IMR-90 (cell line): ENCODE results near the gene RPUSD1. TPM values are rescaled to one million over a fixed set of nuclear protein-coding genes. Genes with fewer than 3 reads are reported as not detected.

Experiments used
- ATAC-seq: fragments of 200-7000 bp; cut with Tn5 transposase; 2 replicates; pipeline ENCODE4 v1.9.1; 2020; ENCODE audit warnings: low read depth, mild to moderate bottlenecking, moderate library complexity
- BruUV-seq: library from RNA; stranded (reverse); fragments of 400-500 nt; replicated peaks from 2 replicates; lab custom pipeline; 2021; lab: Mats Ljungman, UMichigan
- CTCF ChIA-PET: fragments of 300-600 bp; formaldehyde crosslinking; extraction: SDS; loops from one replicate; lab custom pipeline; 2021; ENCODE audit warnings: antibody characterized with exemption; lab: Yijun Ruan, JAX
- POLR2A ChIA-PET: fragments of 300-600 bp; sonication (Branson Sonifier 250); formaldehyde crosslinking; loops from one replicate; lab custom pipeline; 2022; ENCODE audit warnings: antibody characterized with exemption; ENCODE audit not compliant: unreplicated experiment; lab: Charles Lee
- DNase-seq: peaks from one replicate; pipeline ENCODE4 v3.0.0; 2013
- H2AFZ ChIP-seq: replicated peaks from 2 replicates; pipeline ENCODE3; 2013; ENCODE audit warnings: low read length, mild to moderate bottlenecking; ENCODE audit not compliant: poor library complexity
- H2AK5ac ChIP-seq: 2 replicates; pipeline ENCODE4 v1.6.1; 2013; ENCODE audit warnings: low read depth, low read length, inconsistent platforms
- H2AK9ac ChIP-seq: replicated peaks from 2 replicates; pipeline ENCODE3; 2013; ENCODE audit warnings: mild to moderate bottlenecking, low read depth, low read length, moderate library complexity; ENCODE audit not compliant: poor library complexity
- H2BK120ac ChIP-seq: 2 replicates; pipeline ENCODE4 v1.6.1; 2013; ENCODE audit warnings: low read depth, low read length, inconsistent platforms
- H2BK15ac ChIP-seq: 3 replicates; pipeline ENCODE4 v1.6.1; 2013; ENCODE audit warnings: low read depth, low read length, inconsistent platforms
- H2BK20ac ChIP-seq: 2 replicates; pipeline ENCODE4 v1.6.1; 2013; ENCODE audit warnings: low read depth, mild to moderate bottlenecking, inconsistent platforms, low read length, moderate library complexity
- H2BK5ac ChIP-seq: 2 replicates; pipeline ENCODE4 v1.6.1; 2013; ENCODE audit warnings: mild to moderate bottlenecking, low read depth, low read length, inconsistent platforms; ENCODE audit not compliant: poor library complexity, severe bottlenecking
- H3K14ac ChIP-seq: replicated peaks from 2 replicates; pipeline ENCODE4 v1.6.1; 2013; ENCODE audit warnings: low read depth, low read length, inconsistent platforms
- H3K18ac ChIP-seq: 2 replicates; pipeline ENCODE4 v1.6.1; 2013; ENCODE audit warnings: low read depth, low read length, control low read depth
- H3K23ac ChIP-seq: 2 replicates; pipeline ENCODE4 v1.6.1; 2013; ENCODE audit warnings: low read depth, low read length, inconsistent platforms
- H3K27ac ChIP-seq: 2 replicates; pipeline ENCODE4 v1.5.1; 2013; ENCODE audit warnings: mild to moderate bottlenecking, control low read depth, low read length; ENCODE audit not compliant: insufficient read depth
- H3K27me3 ChIP-seq: 2 replicates; pipeline ENCODE4 v1.6.1; 2013; ENCODE audit warnings: low read length; ENCODE audit not compliant: control insufficient read depth, insufficient read depth
- H3K36me3 ChIP-seq: 2 replicates; pipeline ENCODE4 v1.6.1; 2013; ENCODE audit warnings: low read length, mixed read lengths; ENCODE audit not compliant: control insufficient read depth, insufficient read depth
- H3K4ac ChIP-seq: 2 replicates; pipeline ENCODE4 v1.6.1; 2013; ENCODE audit warnings: low read depth, low read length, inconsistent platforms
- H3K4me1 ChIP-seq: 2 replicates; pipeline ENCODE4 v1.6.1; 2013; ENCODE audit warnings: low read length, mixed read lengths; ENCODE audit not compliant: control insufficient read depth, insufficient read depth
- H3K4me2 ChIP-seq: 2 replicates; pipeline ENCODE4 v1.6.1; 2013; ENCODE audit warnings: low read depth, mild to moderate bottlenecking, control low read depth, low read length, moderate library complexity
- H3K4me3 ChIP-seq: 2 replicates; pipeline ENCODE4 v1.5.1; 2013; ENCODE audit warnings: low read depth, mild to moderate bottlenecking, control low read depth, low read length, moderate library complexity; ENCODE audit not compliant: insufficient read depth
- H3K56ac ChIP-seq: 2 replicates; pipeline ENCODE4 v1.6.1; 2013; ENCODE audit warnings: low read length, inconsistent platforms; ENCODE audit not compliant: insufficient read depth; ENCODE audit errors: extremely low read depth
- H3K79me1 ChIP-seq, 2 experiments: 2 replicates each; pipeline ENCODE4 v1.6.1; 2013; ENCODE audit warnings: low read length in 2 of 2, inconsistent platforms in 1 of 2, low read depth in 1 of 2
- H3K9ac ChIP-seq: 2 replicates; pipeline ENCODE4 v1.6.1; 2013; ENCODE audit warnings: low read depth, low read length, control low read depth
- H3K9me1 ChIP-seq: 2 replicates; pipeline ENCODE4 v1.6.1; 2013; ENCODE audit warnings: low read length, inconsistent platforms; ENCODE audit not compliant: insufficient read depth
- H3K9me3 ChIP-seq: 2 replicates; pipeline ENCODE4 v1.6.1; 2013; ENCODE audit warnings: low read length; ENCODE audit not compliant: control insufficient read depth, insufficient read depth
- H4K20me1 ChIP-seq: 2 replicates; pipeline ENCODE4 v1.6.1; 2013; ENCODE audit warnings: low read length, inconsistent platforms; ENCODE audit not compliant: insufficient read depth
- H4K5ac ChIP-seq: 2 replicates; pipeline ENCODE4 v1.6.1; 2013; ENCODE audit warnings: mild to moderate bottlenecking, low read depth, low read length, control low read depth
- H4K8ac ChIP-seq, 2 experiments: 2 replicates each; pipeline ENCODE4 v1.6.1; 2013; ENCODE audit warnings: low read depth in 2 of 2, low read length in 2 of 2, control low read depth in 1 of 2, inconsistent platforms in 1 of 2
- H4K91ac ChIP-seq: 2 replicates; pipeline ENCODE4 v1.6.1; 2013; ENCODE audit warnings: low read depth, low read length, inconsistent platforms; ENCODE audit not compliant: insufficient read depth
- CHD1 ChIP-seq: IDR thresholded peaks from 2 replicates; pipeline ENCODE4 v1.6.1; 2012; ENCODE audit warnings: low read depth, low read length, improper control_type of control experiment
- MAZ ChIP-seq: IDR thresholded peaks from 2 replicates; pipeline ENCODE4 v1.6.1; 2012; ENCODE audit warnings: low read depth, mild to moderate bottlenecking, low read length, improper control_type of control experiment, moderate library complexity, borderline replicate concordance
- POLR2A ChIP-seq: IDR thresholded peaks from 2 replicates; pipeline ENCODE4 v1.6.1; 2012; ENCODE audit warnings: mild to moderate bottlenecking, low read depth, low read length
- RFX5 ChIP-seq: IDR thresholded peaks from 2 replicates; pipeline ENCODE4 v1.8.0; 2012; ENCODE audit warnings: low read depth, mild to moderate bottlenecking, low read length, moderate library complexity
- USF2 ChIP-seq: fragments of 150-350 bp; IDR thresholded peaks from 2 replicates; pipeline ENCODE4 v1.6.1; 2017; ENCODE audit warnings: mild to moderate bottlenecking, antibody characterized with exemption, low read length, low read depth
- WGBS, 2 experiments: methylation state at CpG; one replicate each; pipeline versions ENCODE4 v1.1.5 to v1.1.7; 2013; ENCODE audit warnings: missing lambda C conversion rate in 2 of 2; ENCODE audit not compliant: insufficient read length in 1 of 2; ENCODE audit errors: extremely low coverage in 2 of 2; 5-methylcytosine and 5-hydroxymethylcytosine counted together
- dilution Hi-C: fragments of 300-500 bp; cut with HindIII; formaldehyde crosslinking; loops from one replicate; pipeline ENCODE4 v1.14.3; 2018; ENCODE audit warnings: low sequenced_read_pairs; ENCODE audit not compliant: unreplicated experiment
- in situ Hi-C: fragments of 300-500 bp; cut with MboI; formaldehyde crosslinking; loops from 3 replicates; pipeline ENCODE4 v1.14.3; 2019; ENCODE audit warnings: low sequenced_read_pairs, inconsistent platforms, mixed read lengths
- intact Hi-C: fragments of 100-400 bp; cut with micrococcal nuclease; formaldehyde crosslinking; loops from 2 replicates; pipeline ENCODE4 v1.10.0; 2022
- polyA plus RNA-seq, 3 experiments: library from polyadenylated mRNA; depleted of rRNA; stranded (reverse); fragments of >200 nt; gene quantifications; 2 replicates each; pipeline ENCODE4 v1.2.3, GENCODE V29; 2012; ENCODE audit warnings: low replicate concordance in 1 of 3
- total RNA-seq: library from RNA; depleted of rRNA; stranded (reverse); fragments of >200 nt; gene quantifications from 2 replicates; pipeline ENCODE4 v1.2.3, GENCODE V29; 2012

Gene RPUSD1
- total and polyA plus RNA-seq, 2 of the 4 experiments (the other 2 are of a cell fraction) = 13.1 to 32.3 TPM

- Histone ChIP-seq H3K4me3 (no peak overlapping the region), H4K8ac (no peak overlapping the region), H2AFZ (no peak overlapping the region), H3K27me3 (peaks cover 13% of the 10 kb centered on the region), H3K9ac (no peak overlapping the region), H2AK9ac (no peak overlapping the region), H3K56ac (no peak overlapping the region), H3K4ac (no peak overlapping the region), H3K9me3 (peaks cover 3% of the 10 kb centered on the region), H4K91ac (no peak overlapping the region), H3K18ac (no peak overlapping the region), H2BK5ac (no peak overlapping the region), H3K4me2 (no peak overlapping the region), H3K23ac (no peak overlapping the region), H3K36me3 (no peaks in the 10 kb centered on the region), H2BK20ac (no peak overlapping the region), H3K9me1 (no peaks in the 10 kb centered on the region), H4K20me1 (no peaks in the 10 kb centered on the region), H3K79me1 (no peaks in the 10 kb centered on the region), H4K5ac (no peak overlapping the region), H2BK15ac (no peak overlapping the region), H2BK120ac (no peak overlapping the region), H2AK5ac (no peak overlapping the region), H3K14ac (no peak overlapping the region), H3K27ac (no peak overlapping the region), H3K4me1 (no peaks in the 10 kb centered on the region)
- TF ChIP-seq USF2 = no peak
- TF ChIP-seq POLR2A = no peak
- TF ChIP-seq RFX5 = no peak
- TF ChIP-seq MAZ = no peak
- no peak for TF ChIP-seq CHD1
- ChIA-PET CTCF (no interaction called here), POLR2A (no interaction called here)
- WGBS, 2 experiments = 100% methylated on average over 2 of the region's 5 CpGs; no CpG with 5 or more reads in 1 of the 2 experiments
- ATAC-seq (no peak), DNase-seq (no peak)
- intact Hi-C loops = no loop called here
- dilution Hi-C loops = no loop called here
- in situ Hi-C loops = no loop called here
- no TSS peak for BruUV-seq
Observed at GRCh38 chr16:756428-756827, 31.8 kb downstream of the RPUSD1 start.
